Panc1 (cell line): ENCODE results near the gene SPDEF.

ENCODE experiments used
- POLR2AphosphoS5 ChIP-seq: IDR thresholded peaks from 2 replicates; pipeline ENCODE4 v1.6.1; 2012; ENCODE audit warnings: mild to moderate bottlenecking, low read depth, low read length, moderate library complexity
- REST ChIP-seq, 2 experiments: IDR thresholded peaks; 2 replicates each; pipeline ENCODE4 v1.6.1; 2011 to 2012; ENCODE audit warnings: low read depth in 2 of 2, control low read depth in 1 of 2, low read length in 1 of 2, mild to moderate bottlenecking in 1 of 2, moderate library complexity in 1 of 2; ENCODE audit not compliant: insufficient read depth in 1 of 2
- TCF7L2 ChIP-seq: IDR thresholded peaks from 2 replicates; pipeline ENCODE4 v1.6.1; 2011; ENCODE audit warnings: mild to moderate bottlenecking, low read depth, low read length, inconsistent platforms
- TF ChIP-seq, protein P1 (sequence below): fragments of 450-650 bp; IDR thresholded peaks from 2 replicates; pipeline ENCODE4 v1.5.1; 2017; ENCODE audit warnings: mild to moderate bottlenecking

- TF ChIP-seq, protein P1, sequence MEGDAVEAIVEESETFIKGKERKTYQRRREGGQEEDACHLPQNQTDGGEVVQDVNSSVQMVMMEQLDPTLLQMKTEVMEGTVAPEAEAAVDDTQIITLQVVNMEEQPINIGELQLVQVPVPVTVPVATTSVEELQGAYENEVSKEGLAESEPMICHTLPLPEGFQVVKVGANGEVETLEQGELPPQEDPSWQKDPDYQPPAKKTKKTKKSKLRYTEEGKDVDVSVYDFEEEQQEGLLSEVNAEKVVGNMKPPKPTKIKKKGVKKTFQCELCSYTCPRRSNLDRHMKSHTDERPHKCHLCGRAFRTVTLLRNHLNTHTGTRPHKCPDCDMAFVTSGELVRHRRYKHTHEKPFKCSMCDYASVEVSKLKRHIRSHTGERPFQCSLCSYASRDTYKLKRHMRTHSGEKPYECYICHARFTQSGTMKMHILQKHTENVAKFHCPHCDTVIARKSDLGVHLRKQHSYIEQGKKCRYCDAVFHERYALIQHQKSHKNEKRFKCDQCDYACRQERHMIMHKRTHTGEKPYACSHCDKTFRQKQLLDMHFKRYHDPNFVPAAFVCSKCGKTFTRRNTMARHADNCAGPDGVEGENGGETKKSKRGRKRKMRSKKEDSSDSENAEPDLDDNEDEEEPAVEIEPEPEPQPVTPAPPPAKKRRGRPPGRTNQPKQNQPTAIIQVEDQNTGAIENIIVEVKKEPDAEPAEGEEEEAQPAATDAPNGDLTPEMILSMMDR = no peak
- no peak for TF ChIP-seq POLR2AphosphoS5
- TF ChIP-seq REST (IDR thresholded peaks at IDR 0.05; ENCODE audit: insufficient read depth in 1 of 2, low read depth in 2 of 2, low read length in 1 of 2) = no peak
- no peak for TF ChIP-seq TCF7L2
Observed at GRCh38 chr6:34549804-34550202, 6.3 kb downstream of the SPDEF start.
